SK-N-MC (cell line): ENCODE results near the gene ANKRD23.

Experiments
- EZH2 ChIP-seq: fragments of 200-600 bp; sonication (generic); IDR thresholded peaks from one replicate; pipeline ENCODE4 v1.6.1; 2017; ENCODE audit warnings: antibody characterized with exemption
- POLR2AphosphoS5 ChIP-seq: IDR thresholded peaks from 2 replicates; pipeline ENCODE4 v1.6.1; 2012; ENCODE audit warnings: mild to moderate bottlenecking, low read depth, low read length, borderline replicate concordance

GRCh38 chr2:96811917-96812316 is 31.9 kb downstream of the ANKRD23 start:
- TF ChIP-seq EZH2 (no peak), POLR2AphosphoS5 (no peak)
